Urinary bladder (tissue), 4 donors: ENCODE data around the gene CHGA. TPM values are rescaled to one million over a fixed set of nuclear protein-coding genes. Genes with fewer than 3 reads are reported as not detected.

Experiments
- DNase-seq: peaks from one replicate; pipeline ENCODE4 v3.0.0-alpha.2; 2015; ENCODE audit errors: extremely low spot score
- H3K27ac ChIP-seq: one replicate; pipeline ENCODE4 v1.5.1; 2013; ENCODE audit warnings: low read depth, mild to moderate bottlenecking, moderate library complexity
- H3K36me3 ChIP-seq: one replicate; pipeline ENCODE4 v1.6.1; 2013; ENCODE audit warnings: mild to moderate bottlenecking, moderate library complexity; ENCODE audit not compliant: insufficient read depth
- H3K4me1 ChIP-seq: one replicate; pipeline ENCODE4 v1.6.1; 2013; ENCODE audit warnings: mild to moderate bottlenecking, moderate library complexity; ENCODE audit not compliant: insufficient read depth
- H3K4me3 ChIP-seq: one replicate; pipeline ENCODE4 v1.5.1; 2013; ENCODE audit warnings: low read depth, low read length
- WGBS: extraction: QIAGEN DNeasy Blood & Tissue Kit; methylation state at CpG from one replicate; pipeline ENCODE4 v1.1.7; 2013; 5-methylcytosine and 5-hydroxymethylcytosine counted together
- polyA plus RNA-seq: library from polyadenylated mRNA; stranded (reverse); fragments of 200-250 nt; gene quantifications from one replicate; pipeline ENCODE4 v1.2.3, GENCODE V29; 2013
- total RNA-seq: library from RNA; depleted of rRNA; stranded (reverse); fragments of >200 nt; gene quantifications from one replicate; pipeline ENCODE4 v1.2.3, GENCODE V29; 2014
- donor health status: healthy with polysubstance abuse.
- donor health status: healthy.

The CHGA gene
- total and polyA plus RNA-seq, 2 donors: 3.8 to 6.7 TPM

DNA sequence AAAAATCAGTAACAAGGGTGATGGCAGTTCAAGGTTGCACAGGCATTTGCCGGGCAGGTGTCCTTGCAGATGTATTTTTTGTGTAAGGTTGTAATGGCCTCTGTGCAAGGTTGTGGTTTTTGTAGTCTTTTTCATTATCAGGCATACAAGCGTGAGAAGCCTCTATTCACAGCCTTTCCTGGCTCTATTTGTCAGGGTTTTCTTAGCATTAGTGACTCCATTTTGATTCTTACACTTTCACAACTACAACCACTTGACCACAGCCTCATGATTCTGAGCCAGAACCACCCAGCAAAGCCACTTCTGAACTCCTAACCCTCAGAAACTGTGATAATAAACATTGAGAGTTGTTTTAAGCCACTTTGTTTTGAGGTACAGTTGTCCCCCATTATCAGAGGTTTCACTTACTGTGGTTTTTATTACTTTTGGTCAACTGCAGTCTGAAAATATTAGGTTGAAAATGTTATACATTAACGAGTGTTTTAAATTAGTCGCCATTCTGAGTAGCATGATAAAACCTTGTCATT, 27.5 kb upstream of the CHGA start:
- Histone ChIP-seq H3K4me3 (no peak overlapping the region), H3K27ac (no peak overlapping the region), H3K36me3 (no peaks in the 10 kb centered on the region), H3K4me1 (no peaks in the 10 kb centered on the region)
- 85% methylated on average over 4 of the region's 4 CpGs for WGBS
- no peak for DNase-seq

- H3K27ac ChIP-seq: no peak overlapping the region
- no peaks in the 10 kb centered on the region for H3K4me1 ChIP-seq
- no peaks in the 10 kb centered on the region for H3K36me3 ChIP-seq
- no peak for DNase-seq
- 80% methylated on average over 5 of the region's 5 CpGs for WGBS
- no peak overlapping the region for H3K4me3 ChIP-seq
These were observed 24.9 kb upstream of the CHGA start for GRCh38 chr14:92897922-92898565.

DNA sequence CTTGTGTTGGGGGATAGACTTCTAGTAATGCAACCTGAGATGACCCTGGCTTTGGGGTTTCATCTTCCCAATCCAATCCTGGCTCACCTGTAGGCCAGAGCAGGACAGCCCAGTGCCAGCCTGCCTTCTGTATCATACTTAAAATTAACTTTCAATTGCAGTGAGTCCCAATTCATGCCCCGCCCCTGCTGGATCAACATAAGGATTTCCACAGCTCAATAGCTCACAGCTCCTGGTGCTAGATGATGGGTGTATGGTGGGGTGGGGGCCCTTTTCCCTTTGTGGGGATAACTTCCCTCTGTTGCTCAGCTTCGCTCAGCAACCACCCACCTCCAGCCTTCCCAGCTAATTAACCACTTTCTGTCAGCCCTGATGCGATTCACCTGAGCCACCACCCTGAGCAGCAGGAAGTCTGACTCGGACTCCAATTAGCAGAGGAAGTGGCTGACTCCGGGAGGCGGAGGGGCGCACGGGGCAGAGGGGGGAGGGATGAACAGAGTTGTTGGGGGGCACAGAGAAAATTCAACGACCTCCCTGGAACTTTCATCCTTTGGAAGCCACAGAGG, 24.3 kb upstream of the CHGA start:
- 54% methylated on average over 9 of the region's 9 CpGs for WGBS
- Histone ChIP-seq H3K36me3 (no peaks in the 10 kb centered on the region), H3K4me3 (no peak overlapping the region), H3K4me1 (no peaks in the 10 kb centered on the region), H3K27ac (no peak overlapping the region)
- DNase-seq: no peak

DNA sequence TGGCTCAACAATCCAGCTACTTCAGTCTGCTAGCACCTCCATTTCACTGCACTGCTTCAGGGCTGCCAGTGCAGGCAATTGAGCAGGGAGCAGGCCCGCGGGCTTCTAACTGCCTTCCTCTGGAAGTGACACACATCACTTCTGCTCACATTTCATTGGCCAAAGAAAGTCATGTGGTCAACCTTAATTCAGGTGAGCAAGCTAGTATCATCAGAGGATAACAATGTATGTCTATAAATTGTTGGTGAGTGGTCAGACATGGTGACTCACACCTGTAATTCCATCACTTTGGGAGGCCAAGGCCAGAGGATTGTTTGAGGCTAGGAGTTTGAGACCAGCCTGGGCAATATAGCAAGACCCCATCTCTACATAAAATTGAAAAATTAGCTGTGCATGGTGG, 22.3 kb upstream of the CHGA start:
- 93% methylated on average over 2 of the region's 2 CpGs for WGBS
- DNase-seq: no peak
- Histone ChIP-seq H3K36me3 (no peaks in the 10 kb centered on the region), H3K27ac (no peak overlapping the region), H3K4me1 (no peaks in the 10 kb centered on the region), H3K4me3 (no peak overlapping the region)

DNA sequence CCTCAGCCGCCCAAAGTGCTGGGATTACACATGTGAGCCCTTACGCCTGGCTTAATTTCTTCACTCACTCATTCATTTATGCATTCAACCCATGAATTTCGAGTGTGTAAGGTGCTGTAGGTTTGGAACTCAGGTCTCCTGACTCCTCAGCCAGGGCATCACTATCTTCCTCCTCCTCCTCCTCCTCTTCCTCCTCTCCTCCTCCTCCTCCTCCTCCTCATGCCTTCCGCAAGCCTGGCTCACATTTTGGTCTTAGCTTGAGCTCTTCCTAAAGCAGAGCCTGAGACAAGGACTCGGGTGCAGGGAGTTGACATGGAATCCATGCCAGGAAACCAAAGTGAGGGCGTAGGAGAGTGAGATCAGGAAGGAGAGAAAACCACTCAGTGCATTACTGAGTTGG, 20.8 kb upstream of the CHGA start:
- 71% methylated on average over 6 of the region's 6 CpGs for WGBS

DNA sequence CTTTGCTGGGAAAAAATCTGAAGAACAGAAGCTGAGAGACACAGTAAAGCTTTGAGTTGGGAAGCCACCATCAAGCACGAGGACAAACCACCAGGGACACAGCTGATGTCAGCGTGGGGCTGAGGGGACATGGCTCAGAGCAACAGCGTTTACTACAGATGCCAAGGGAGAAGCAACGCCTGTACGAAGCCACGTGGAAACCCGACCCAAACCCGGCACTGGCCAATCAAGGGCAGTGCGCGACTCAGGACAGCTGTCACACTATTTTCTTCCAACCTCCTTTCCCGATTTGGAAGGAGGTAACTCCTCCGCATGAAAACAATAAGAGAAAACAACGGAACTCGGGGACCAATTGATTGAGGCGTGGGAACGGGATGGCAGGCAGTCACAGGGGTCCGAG, 20.2 kb upstream of the CHGA start:
- WGBS: 17% methylated on average over 17 of the region's 17 CpGs
- no peaks in the 10 kb centered on the region for H3K4me1 ChIP-seq
- H3K27ac ChIP-seq: no peak overlapping the region
- no peak for DNase-seq
- H3K4me3 ChIP-seq: no peak overlapping the region
- H3K36me3 ChIP-seq: no peaks in the 10 kb centered on the region

More for the DNA sequence above, 20.8 kb upstream of the CHGA start:
- no peaks in the 10 kb centered on the region for H3K4me1 ChIP-seq
- DNase-seq: no peak
- H3K27ac ChIP-seq: no peak overlapping the region
- no peaks in the 10 kb centered on the region for H3K36me3 ChIP-seq
- H3K4me3 ChIP-seq: no peak overlapping the region

DNA sequence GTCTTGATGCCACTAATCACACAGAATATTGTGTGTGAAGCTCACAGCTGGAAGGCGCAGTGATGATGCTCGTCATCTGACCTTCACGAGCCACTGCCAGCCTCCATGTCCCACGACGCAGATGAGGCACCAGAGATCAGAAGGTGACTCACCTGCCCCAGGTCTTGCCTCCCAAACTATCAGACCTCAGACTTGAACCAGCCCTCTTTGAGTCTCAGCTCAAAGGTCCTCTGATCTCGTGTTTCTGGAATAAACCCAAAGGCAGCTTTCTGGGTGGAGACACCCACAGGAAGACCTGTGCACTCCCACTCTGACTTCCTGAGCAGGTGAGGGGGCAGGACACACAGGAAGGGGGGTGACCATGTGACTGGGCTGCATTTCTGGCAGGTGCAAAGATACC, 19.6 kb upstream of the CHGA start:
- Histone ChIP-seq H3K27ac (no peak overlapping the region), H3K4me1 (no peaks in the 10 kb centered on the region), H3K4me3 (no peak overlapping the region), H3K36me3 (no peaks in the 10 kb centered on the region)
- 70% methylated on average over 6 of the region's 6 CpGs for WGBS
- no peak for DNase-seq

GRCh38 chr14:92905667-92906066, 17.3 kb upstream of the CHGA start:
- WGBS: 73% methylated on average over 8 of the region's 8 CpGs
- no peak overlapping the region for H3K4me3 ChIP-seq
- no peak overlapping the region for H3K27ac ChIP-seq
- DNase-seq: no peak
- H3K36me3 ChIP-seq: no peaks in the 10 kb centered on the region
- no peaks in the 10 kb centered on the region for H3K4me1 ChIP-seq

GRCh38 chr14:92906420-92906819, 16.5 kb upstream of the CHGA start:
- Histone ChIP-seq H3K4me3 (no peak overlapping the region), H3K36me3 (no peaks in the 10 kb centered on the region), H3K4me1 (no peaks in the 10 kb centered on the region), H3K27ac (no peak overlapping the region)
- no peak for DNase-seq
- 69% methylated on average over 6 of the region's 6 CpGs for WGBS

GRCh38 chr14:92906823-92907222, 16.1 kb upstream of the CHGA start:
- Histone ChIP-seq H3K36me3 (no peaks in the 10 kb centered on the region), H3K27ac (no peak overlapping the region), H3K4me3 (no peak overlapping the region), H3K4me1 (no peaks in the 10 kb centered on the region)
- 26% methylated on average over 6 of the region's 6 CpGs for WGBS
- no peak for DNase-seq

GRCh38 chr14:92907316-92907911, 15.5 kb upstream of the CHGA start:
- H3K4me1 ChIP-seq: no peaks in the 10 kb centered on the region
- 74% methylated on average over 6 of the region's 6 CpGs for WGBS
- no peak for DNase-seq
- H3K4me3 ChIP-seq: no peak overlapping the region
- H3K36me3 ChIP-seq: no peaks in the 10 kb centered on the region
- H3K27ac ChIP-seq: no peak overlapping the region

- DNase-seq: no peak
- no peaks in the 10 kb centered on the region for H3K4me1 ChIP-seq
- no peak overlapping the region for H3K4me3 ChIP-seq
- 4% methylated on average over 7 of the region's 7 CpGs for WGBS
- no peak overlapping the region for H3K27ac ChIP-seq
- H3K36me3 ChIP-seq: no peaks in the 10 kb centered on the region
These were observed 8.8 kb upstream of the CHGA start for GRCh38 chr14:92914087-92914656.

DNA sequence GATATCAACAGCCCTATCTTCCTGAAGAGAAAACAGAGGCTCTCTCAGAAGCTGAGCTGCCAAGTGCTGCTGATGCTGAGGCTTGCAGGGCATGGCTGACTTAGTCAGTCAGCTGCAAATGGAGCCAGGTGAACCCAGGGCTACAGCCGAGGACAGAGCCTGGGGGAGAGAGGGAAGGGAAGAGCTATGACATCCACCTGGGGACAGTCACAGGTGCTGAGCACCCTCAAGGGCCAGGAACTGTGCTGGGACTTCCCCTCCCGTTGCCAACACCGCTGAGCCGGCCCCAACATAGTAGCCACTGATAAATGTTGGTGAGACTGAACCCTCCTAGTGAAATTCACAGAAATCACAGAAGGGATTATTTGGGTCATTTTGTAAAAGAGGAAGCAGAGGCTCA, 6.7 kb upstream of the CHGA start:
- no peak for DNase-seq
- no peak overlapping the region for H3K4me3 ChIP-seq
- no peaks in the 10 kb centered on the region for H3K36me3 ChIP-seq
- H3K27ac ChIP-seq: no peak overlapping the region
- 78% methylated on average over 4 of the region's 4 CpGs for whole genome bisulfite sequencing
- no peaks in the 10 kb centered on the region for H3K4me1 ChIP-seq
